HUDEP-2 (cell line): Measurements from ENCODE around the gene STARD5.

Experiments used
- DNase-seq, 76 experiments: peaks; one replicate each; lab custom pipeline; 2025; ENCODE audit not compliant: unreplicated experiment in 76 of 76; lab: John Stamatoyannopoulos, UW

The STARD5 gene

GRCh38 chr15:81296186-81296585 is 27.8 kb downstream of the STARD5 start:
- no peak for DNase-seq

GRCh38 chr15:81295486-81296121 is 28.3 kb downstream of the STARD5 start:
- no peak for DNase-seq

GRCh38 chr15:81294516-81294880 is 29.4 kb downstream of the STARD5 start:
- DNase-seq, result no peak

GRCh38 chr15:81293728-81294515 is 30.0 kb downstream of the STARD5 start:
- no peak for DNase-seq

GRCh38 chr15:81292523-81293001 is 31.4 kb downstream of the STARD5 start:
- no peak for DNase-seq

- DNase-seq, result no peak
Measured at GRCh38 chr15:81291916-81292522, 31.9 kb downstream of the STARD5 start.

GRCh38 chr15:81289910-81290309 is 34.0 kb downstream of the STARD5 start:
- DNase-seq, result no peak

- no peak for DNase-seq
Measured at GRCh38 chr15:81288616-81289015, 35.3 kb downstream of the STARD5 start.

- DNase-seq, result no peak
Measured at GRCh38 chr15:81288040-81288439, 35.9 kb downstream of the STARD5 start.

GRCh38 chr15:81286621-81287121 is 37.3 kb downstream of the STARD5 start:
- no peak for DNase-seq

- DNase-seq, result no peak
Measured at GRCh38 chr15:81285461-81285860, 38.5 kb downstream of the STARD5 start.

GRCh38 chr15:81284256-81285031 is 39.5 kb downstream of the STARD5 start:
- DNase-seq, result no peak

GRCh38 chr15:81282911-81283310 is 41.0 kb downstream of the STARD5 start:
- no peak for DNase-seq

- no peak for DNase-seq
Measured at GRCh38 chr15:81282606-81282895, 41.4 kb downstream of the STARD5 start.

GRCh38 chr15:81281766-81282605 is 42.0 kb downstream of the STARD5 start:
- DNase-seq, result no peak

GRCh38 chr15:81281456-81281735 is 42.5 kb downstream of the STARD5 start:
- no peak for DNase-seq

GRCh38 chr15:81280696-81281455 is 43.1 kb downstream of the STARD5 start:
- no peak for DNase-seq

GRCh38 chr15:81279621-81280485 is 44.1 kb downstream of the STARD5 start:
- no peak for DNase-seq
